Peyer's patch (tissue), 4 donors: ENCODE results near the gene SYNJ1.

Experiments
- CTCF ChIP-seq, 6 experiments: fragments of 450-650 bp in 4 of 6; fragments of 200-600 bp in 2 of 6; sonication (generic) in 1 of 6; IDR thresholded peaks; one replicate each; pipeline ENCODE4 v1.5.1; 2017 to 2019; ENCODE audit warnings: antibody characterized with exemption in 6 of 6, mild to moderate bottlenecking in 3 of 6, moderate library complexity in 1 of 6
- POLR2A ChIP-seq, 2 donors: fragments of 450-650 bp; IDR thresholded peaks; one replicate each; pipeline ENCODE4 v1.5.1; 2017; ENCODE audit warnings: antibody characterized with exemption in 2 of 2, mild to moderate bottlenecking in 2 of 2, moderate library complexity in 2 of 2

- no peak for TF ChIP-seq POLR2A (IDR thresholded peaks at IDR 0.05)
- no peak for TF ChIP-seq CTCF (IDR thresholded peaks at IDR 0.05)
Measured at GRCh38 chr21:32728456-32728839, 635 bp upstream of the SYNJ1 start.
